ENCODE results near the gene PSAP.

The PSAP gene

GRCh38 chr10:71804077-71804476 is 47.0 kb downstream of the PSAP start:
- Histone ChIP-seq H4K91ac (ENCODE audit: low read depth, low read length) (no peak overlapping the region), H3K27me3 (ENCODE audit: insufficient read depth, low read length) (no peaks in the 10 kb centered on the region), H4K8ac (ENCODE audit: low read depth, low read length) (no peak overlapping the region), H3K14ac (ENCODE audit: low read length) (no peak overlapping the region), H3K9me3 (ENCODE audit: insufficient read depth, low read depth, low read length) (peaks cover 2% of the 10 kb centered on the region), H3K4me3 (ENCODE audit: low read depth, low read length) (no peak overlapping the region), H3K27ac (ENCODE audit: low read depth, low read length) (no peak overlapping the region), H2BK12ac (ENCODE audit: low read length) (no peak overlapping the region), H4K12ac (ENCODE audit: low read depth, low read length) (no peak overlapping the region), H2BK120ac (ENCODE audit: insufficient read depth, low read length, poor library complexity) (no peak overlapping the region), H3K4me1 (ENCODE audit: control insufficient read depth in 1 of 2, insufficient read depth in 2 of 2, low read length in 2 of 2) (no peaks in the 10 kb centered on the region), H2AFZ (ENCODE audit: insufficient read depth, low read length, poor library complexity) (no peak overlapping the region), H3K79me2 (ENCODE audit: control insufficient read depth, insufficient read depth, low read length, poor library complexity) (no peaks in the 10 kb centered on the region), H3K79me1 (ENCODE audit: low read length) (no peaks in the 10 kb centered on the region), H2BK5ac (ENCODE audit: low read depth, low read length, poor library complexity) (no peak overlapping the region), H2AK5ac (ENCODE audit: low read length) (no peak overlapping the region), H3K4ac (ENCODE audit: low read depth, low read length) (no peak overlapping the region), H3K18ac (ENCODE audit: low read length) (no peak overlapping the region), H3K4me2 (ENCODE audit: low read length) (no peak overlapping the region), H3K36me3 (ENCODE audit: control insufficient read depth in 1 of 2, insufficient read depth in 2 of 2, low read length in 2 of 2) (no peaks in the 10 kb centered on the region), H3K9ac (ENCODE audit: low read length) (no peak overlapping the region), H3K23ac (ENCODE audit: low read length) (no peak overlapping the region)
- DNase-seq: no peak
- WGBS (ENCODE audit: extremely low coverage, insufficient coverage, insufficient read length): no CpG with 5 or more reads among the region's 4 CpGs

DNA sequence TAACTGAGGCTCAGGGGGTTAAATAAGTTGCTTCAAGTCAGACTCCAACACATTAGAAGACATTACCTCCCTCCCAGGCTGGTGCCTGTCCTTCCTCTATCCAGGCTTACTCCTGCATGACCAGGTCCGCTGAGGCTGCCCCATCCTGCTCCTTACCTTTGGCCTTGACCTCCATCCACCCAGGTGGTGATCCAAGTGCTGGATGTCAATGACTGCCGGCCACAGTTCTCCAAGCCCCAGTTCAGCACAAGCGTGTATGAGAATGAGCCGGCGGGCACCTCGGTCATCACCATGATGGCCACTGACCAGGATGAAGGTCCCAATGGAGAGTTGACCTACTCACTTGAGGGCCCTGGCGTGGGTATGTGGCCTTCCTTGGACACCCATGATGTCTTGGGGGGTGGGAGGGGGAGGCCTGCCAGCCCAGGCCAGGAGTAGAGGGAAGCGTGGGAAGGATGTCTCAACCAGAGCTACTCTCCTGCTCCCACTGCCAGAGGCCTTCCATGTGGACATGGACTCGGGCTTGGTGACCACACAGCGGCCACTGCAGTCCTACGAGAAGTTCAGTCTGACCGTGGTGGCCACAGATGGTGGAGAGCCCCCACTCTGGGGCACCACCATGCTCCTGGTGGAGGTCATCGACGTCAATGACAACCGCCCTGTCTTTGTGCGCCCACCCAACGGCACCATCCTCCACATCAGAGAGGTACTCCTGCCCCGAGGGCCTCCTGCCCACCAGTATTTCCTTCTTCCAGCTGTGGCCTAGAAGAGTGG is 48.1 kb downstream of the PSAP start:
- H3K9me3 ChIP-seq (ENCODE audit: insufficient read depth, low read depth, low read length): peaks cover 2% of the 10 kb centered on the region
- no peak overlapping the region for H3K14ac ChIP-seq (ENCODE audit: low read length)
- no peaks in the 10 kb centered on the region for H3K27me3 ChIP-seq (ENCODE audit: insufficient read depth, low read length)
- H4K8ac ChIP-seq (ENCODE audit: low read depth, low read length): no peak overlapping the region
- H3K4me2 ChIP-seq (ENCODE audit: low read length): no peak overlapping the region
- no peak overlapping the region for H3K9ac ChIP-seq (ENCODE audit: low read length)
- H3K27ac ChIP-seq (ENCODE audit: low read depth, low read length): no peak overlapping the region
- no peak overlapping the region for H3K4ac ChIP-seq (ENCODE audit: low read depth, low read length)
- no peak overlapping the region for H2BK12ac ChIP-seq (ENCODE audit: low read length)
- H3K36me3 ChIP-seq (ENCODE audit: control insufficient read depth in 1 of 2, insufficient read depth in 2 of 2, low read length in 2 of 2): no peaks in the 10 kb centered on the region
- no peak for DNase-seq
- H3K18ac ChIP-seq (ENCODE audit: low read length): no peak overlapping the region
- no peak overlapping the region for H2AK5ac ChIP-seq (ENCODE audit: low read length)
- no peak overlapping the region for H4K91ac ChIP-seq (ENCODE audit: low read depth, low read length)
- no peaks in the 10 kb centered on the region for H3K79me1 ChIP-seq (ENCODE audit: low read length)
- H3K4me3 ChIP-seq (ENCODE audit: low read depth, low read length): no peak overlapping the region
- H2BK120ac ChIP-seq (ENCODE audit: insufficient read depth, low read length, poor library complexity): no peak overlapping the region
- no CpG with 5 or more reads among the region's 18 CpGs for WGBS (ENCODE audit: extremely low coverage, insufficient coverage, insufficient read length)
- H2AFZ ChIP-seq (ENCODE audit: insufficient read depth, low read length, poor library complexity): no peak overlapping the region
- H3K23ac ChIP-seq (ENCODE audit: low read length): no peak overlapping the region
- H2BK5ac ChIP-seq (ENCODE audit: low read depth, low read length, poor library complexity): no peak overlapping the region
- H3K4me1 ChIP-seq (ENCODE audit: control insufficient read depth in 1 of 2, insufficient read depth in 2 of 2, low read length in 2 of 2): no peaks in the 10 kb centered on the region
- no peak overlapping the region for H4K12ac ChIP-seq (ENCODE audit: low read depth, low read length)
- H3K79me2 ChIP-seq (ENCODE audit: control insufficient read depth, insufficient read depth, low read length, poor library complexity): no peaks in the 10 kb centered on the region

GRCh38 chr10:71802235-71802634 is 48.8 kb downstream of the PSAP start:
- no peak overlapping the region for H3K14ac ChIP-seq (ENCODE audit: low read length)
- no peak overlapping the region for H2AK5ac ChIP-seq (ENCODE audit: low read length)
- no peak overlapping the region for H3K4me2 ChIP-seq (ENCODE audit: low read length)
- H3K79me2 ChIP-seq (ENCODE audit: control insufficient read depth, insufficient read depth, low read length, poor library complexity): no peaks in the 10 kb centered on the region
- no peak for DNase-seq
- no peak overlapping the region for H3K23ac ChIP-seq (ENCODE audit: low read length)
- H3K79me1 ChIP-seq (ENCODE audit: low read length): no peaks in the 10 kb centered on the region
- no peak overlapping the region for H3K9ac ChIP-seq (ENCODE audit: low read length)
- H2AFZ ChIP-seq (ENCODE audit: insufficient read depth, low read length, poor library complexity): no peak overlapping the region
- H3K9me3 ChIP-seq (ENCODE audit: insufficient read depth, low read depth, low read length): peaks cover 2% of the 10 kb centered on the region
- no CpG with 5 or more reads among the region's 6 CpGs for WGBS (ENCODE audit: extremely low coverage, insufficient coverage, insufficient read length)
- no peak overlapping the region for H3K4me3 ChIP-seq (ENCODE audit: low read depth, low read length)
- H4K8ac ChIP-seq (ENCODE audit: low read depth, low read length): no peak overlapping the region
- no peaks in the 10 kb centered on the region for H3K36me3 ChIP-seq (ENCODE audit: control insufficient read depth in 1 of 2, insufficient read depth in 2 of 2, low read length in 2 of 2)
- H3K27me3 ChIP-seq (ENCODE audit: insufficient read depth, low read length): no peaks in the 10 kb centered on the region
- no peaks in the 10 kb centered on the region for H3K4me1 ChIP-seq (ENCODE audit: control insufficient read depth in 1 of 2, insufficient read depth in 2 of 2, low read length in 2 of 2)
- H4K12ac ChIP-seq (ENCODE audit: low read depth, low read length): no peak overlapping the region
- no peak overlapping the region for H2BK120ac ChIP-seq (ENCODE audit: insufficient read depth, low read length, poor library complexity)
- no peak overlapping the region for H2BK5ac ChIP-seq (ENCODE audit: low read depth, low read length, poor library complexity)
- H4K91ac ChIP-seq (ENCODE audit: low read depth, low read length): no peak overlapping the region
- H3K4ac ChIP-seq (ENCODE audit: low read depth, low read length): no peak overlapping the region
- no peak overlapping the region for H3K27ac ChIP-seq (ENCODE audit: low read depth, low read length)
- H3K18ac ChIP-seq (ENCODE audit: low read length): no peak overlapping the region
- H2BK12ac ChIP-seq (ENCODE audit: low read length): no peak overlapping the region

- Histone ChIP-seq H3K4me2 (ENCODE audit: low read length) (no peak overlapping the region), H2AFZ (ENCODE audit: insufficient read depth, low read length, poor library complexity) (no peak overlapping the region), H3K4me3 (ENCODE audit: low read depth, low read length) (no peak overlapping the region), H3K27ac (ENCODE audit: low read depth, low read length) (no peak overlapping the region), H3K36me3 (ENCODE audit: control insufficient read depth in 1 of 2, insufficient read depth in 2 of 2, low read length in 2 of 2) (no peaks in the 10 kb centered on the region), H4K91ac (ENCODE audit: low read depth, low read length) (no peak overlapping the region), H3K4me1 (ENCODE audit: control insufficient read depth in 1 of 2, insufficient read depth in 2 of 2, low read length in 2 of 2) (no peaks in the 10 kb centered on the region), H3K23ac (ENCODE audit: low read length) (no peak overlapping the region), H3K79me2 (ENCODE audit: control insufficient read depth, insufficient read depth, low read length, poor library complexity) (no peaks in the 10 kb centered on the region), H3K9me3 (ENCODE audit: insufficient read depth, low read depth, low read length) (peaks cover 2% of the 10 kb centered on the region), H3K18ac (ENCODE audit: low read length) (no peak overlapping the region), H4K8ac (ENCODE audit: low read depth, low read length) (no peak overlapping the region), H2BK12ac (ENCODE audit: low read length) (no peak overlapping the region), H3K4ac (ENCODE audit: low read depth, low read length) (no peak overlapping the region), H2AK5ac (ENCODE audit: low read length) (no peak overlapping the region), H3K27me3 (ENCODE audit: insufficient read depth, low read length) (no peaks in the 10 kb centered on the region), H2BK120ac (ENCODE audit: insufficient read depth, low read length, poor library complexity) (no peak overlapping the region), H4K12ac (ENCODE audit: low read depth, low read length) (no peak overlapping the region), H3K79me1 (ENCODE audit: low read length) (no peaks in the 10 kb centered on the region), H3K14ac (ENCODE audit: low read length) (no peak overlapping the region), H2BK5ac (ENCODE audit: low read depth, low read length, poor library complexity) (no peak overlapping the region), H3K9ac (ENCODE audit: low read length) (no peak overlapping the region)
- WGBS (ENCODE audit: extremely low coverage, insufficient coverage, insufficient read length): no CpG with 5 or more reads among the region's 9 CpGs
- no peak for DNase-seq
Measured at GRCh38 chr10:71801361-71801760, 49.7 kb downstream of the PSAP start.
